WTC11 (cell line): Measurements from ENCODE around the gene TRMT112. TPM values are rescaled to one million over a fixed set of nuclear protein-coding genes. Genes with fewer than 3 reads are reported as not detected.

Experiments used
- ATAC-seq: fragments of 200-7000 bp; cut with Tn5 transposase; 2 replicates; pipeline ENCODE4 v1.10.0; 2021; ENCODE audit warnings: mild to moderate bottlenecking, moderate library complexity
- CTCF ChIA-PET: fragments of 300-600 bp; sonication (Branson Sonifier 250); formaldehyde crosslinking; loops from one replicate; lab custom pipeline; 2021; ENCODE audit warnings: antibody characterized with exemption; lab: Charles Lee
- POLR2A ChIA-PET: fragments of 350-600 bp; sonication (Branson Sonifier 250); formaldehyde crosslinking; loops from one replicate; lab custom pipeline; 2021; ENCODE audit warnings: antibody characterized with exemption; lab: Charles Lee
- DNase-seq: peaks from one replicate; pipeline ENCODE4 v3.0.0; 2021; ENCODE audit warnings: low spot score
- H3K27ac Mint-ChIP-seq: 2 replicates; pipeline ENCODE4 v1.8.0; 2021; ENCODE audit warnings: mixed read lengths
- H3K27me3 Mint-ChIP-seq: 2 replicates; pipeline ENCODE4 v1.8.0; 2021; ENCODE audit warnings: low read depth, mild to moderate bottlenecking, moderate library complexity, mixed read lengths
- H3K36me3 Mint-ChIP-seq: 2 replicates; pipeline ENCODE4 v1.8.0; 2021; ENCODE audit warnings: mixed read lengths
- H3K4me1 Mint-ChIP-seq: 2 replicates; pipeline ENCODE4 v1.8.0; 2022; ENCODE audit warnings: mixed read lengths
- H3K4me3 Mint-ChIP-seq: 2 replicates; pipeline ENCODE4 v1.8.0; 2021; ENCODE audit warnings: mild to moderate bottlenecking, moderate library complexity, mixed read lengths
- H3K9me3 Mint-ChIP-seq: 2 replicates; pipeline ENCODE4 v1.8.0; 2021; ENCODE audit warnings: mixed read lengths
- ESRRA ChIP-seq: sonication (generic); formaldehyde crosslinking; IDR thresholded peaks from 2 replicates; pipeline ENCODE4 v1.8.1; 2022; ENCODE audit warnings: mild to moderate bottlenecking, missing genetic modification reagents, borderline replicate concordance
- FOXP1 ChIP-seq: sonication (generic); formaldehyde crosslinking; IDR thresholded peaks from 2 replicates; pipeline ENCODE4 v1.8.0; 2022; ENCODE audit warnings: missing genetic modification reagents, mild to moderate bottlenecking, moderate library complexity, borderline replicate concordance
- JUN ChIP-seq: sonication (generic); formaldehyde crosslinking; IDR thresholded peaks from 2 replicates; pipeline ENCODE4 v1.8.0; 2023; ENCODE audit warnings: mild to moderate bottlenecking, missing genetic modification reagents
- MYBL2 ChIP-seq: sonication (generic); formaldehyde crosslinking; IDR thresholded peaks from 2 replicates; pipeline ENCODE4 v1.8.1; 2023; ENCODE audit warnings: mild to moderate bottlenecking, moderate library complexity, missing genetic modification reagents
- NFE2L1 ChIP-seq: sonication (generic); formaldehyde crosslinking; IDR thresholded peaks from 2 replicates; pipeline ENCODE4 v1.8.1; 2023; ENCODE audit warnings: missing genetic modification reagents
- OVOL2 ChIP-seq: fragments of 250-450 bp; sonication (Bioruptor Pico); IDR thresholded peaks from 2 replicates; pipeline ENCODE4 v1.9.0; 2021; ENCODE audit warnings: mild to moderate bottlenecking, borderline replicate concordance
- TCF7 ChIP-seq: sonication (generic); formaldehyde crosslinking; IDR thresholded peaks from 2 replicates; pipeline ENCODE4 v1.8.0; 2022; ENCODE audit warnings: mild to moderate bottlenecking, low read depth, missing genetic modification reagents, moderate library complexity
- TP53 ChIP-seq: sonication (generic); formaldehyde crosslinking; IDR thresholded peaks from 2 replicates; pipeline ENCODE4 v1.8.1; 2023; ENCODE audit warnings: mild to moderate bottlenecking, missing genetic modification reagents
- ZNF232 ChIP-seq: sonication (generic); formaldehyde crosslinking; IDR thresholded peaks from 2 replicates; pipeline ENCODE4 v1.8.0; 2022; ENCODE audit warnings: mild to moderate bottlenecking, missing genetic modification reagents
- ZNF317 ChIP-seq: sonication (generic); formaldehyde crosslinking; IDR thresholded peaks from 2 replicates; pipeline ENCODE4 v1.8.1; 2023; ENCODE audit warnings: low read depth, mild to moderate bottlenecking, moderate library complexity, missing genetic modification reagents, borderline replicate concordance
- ZNF396 ChIP-seq: fragments of 250-450 bp; sonication (Bioruptor Pico); IDR thresholded peaks from 2 replicates; pipeline ENCODE4 v1.8.0; 2021; ENCODE audit warnings: mild to moderate bottlenecking, moderate library complexity, borderline replicate concordance
- ZNF416 ChIP-seq: fragments of 250-450 bp; sonication (Bioruptor Pico); IDR thresholded peaks from 2 replicates; pipeline ENCODE4 v1.9.0; 2021; ENCODE audit warnings: mild to moderate bottlenecking, inconsistent platforms
- total RNA-seq: library from RNA; stranded (reverse); gene quantifications from 3 replicates; pipeline ENCODE4 v1.2.3, GENCODE V29; 2021
- TF ChIP-seq, protein P1 (sequence below): sonication (generic); formaldehyde crosslinking; IDR thresholded peaks from 2 replicates; pipeline ENCODE4 v1.8.1; 2023; ENCODE audit warnings: mild to moderate bottlenecking, missing genetic modification reagents, borderline replicate concordance
- TF ChIP-seq, protein P2 (sequence below): sonication (generic); formaldehyde crosslinking; IDR thresholded peaks from 2 replicates; pipeline ENCODE4 v1.8.1; 2022; ENCODE audit warnings: mild to moderate bottlenecking, missing genetic modification reagents, moderate library complexity, borderline replicate concordance
- TF ChIP-seq, protein P3 (sequence below): fragments of 250-450 bp; sonication (Bioruptor Pico); conservative IDR thresholded peaks from 2 replicates; pipeline ENCODE4 v1.9.0; 2021; ENCODE audit warnings: mild to moderate bottlenecking
- TF ChIP-seq, protein P4 (sequence below): fragments of 250-450 bp; sonication (Bioruptor Pico); IDR thresholded peaks from 2 replicates; pipeline ENCODE4 v1.8.0; 2021; ENCODE audit warnings: mild to moderate bottlenecking
- TF ChIP-seq, protein P5 (sequence below): sonication (generic); formaldehyde crosslinking; IDR thresholded peaks from 2 replicates; pipeline ENCODE4 v1.8.1; 2023; ENCODE audit warnings: mild to moderate bottlenecking, missing genetic modification reagents
- TF ChIP-seq, protein P6 (sequence below): sonication (generic); formaldehyde crosslinking; IDR thresholded peaks from 2 replicates; pipeline ENCODE4 v1.8.1; 2023; ENCODE audit warnings: mild to moderate bottlenecking, missing genetic modification reagents, moderate library complexity
- TF ChIP-seq, protein P7 (sequence below): fragments of 250-450 bp; sonication (Bioruptor Pico); IDR thresholded peaks from 2 replicates; pipeline ENCODE4 v1.9.0; 2021; ENCODE audit warnings: mild to moderate bottlenecking, borderline replicate concordance
- TF ChIP-seq, protein P8 (sequence below): fragments of 200-600 bp; IDR thresholded peaks from 2 replicates; pipeline ENCODE4 v1.8.0; 2022; ENCODE audit warnings: antibody characterized with exemption

Gene TRMT112
- total RNA-seq, 1 experiment from 2014 or later, result 285 TPM

DNA sequence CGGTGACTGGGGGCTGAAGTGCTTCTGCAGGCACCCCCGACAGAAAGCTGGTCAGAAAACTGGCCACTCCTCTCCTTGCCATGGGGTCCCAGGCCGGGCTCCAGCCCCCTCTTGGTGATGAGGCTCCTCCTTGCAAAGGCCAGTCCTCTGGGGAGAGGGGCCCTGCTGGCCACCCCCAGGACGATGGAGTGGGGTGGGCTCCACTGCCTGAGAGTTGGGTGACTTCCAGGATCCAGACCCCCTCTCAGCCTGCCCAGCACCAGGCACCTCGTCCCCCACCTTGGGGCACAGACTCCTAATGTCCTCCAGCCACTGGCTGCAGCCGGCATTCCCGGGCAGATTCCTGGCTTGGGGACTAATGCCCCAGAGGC, 41.2 kb upstream of the TRMT112 start:
- Mint-ChIP-seq H3K27ac (no peak overlapping the region), H3K36me3 (peaks cover 14% of the 10 kb centered on the region), H3K4me3 (peak overlapping the region; percentile 45), H3K4me1 (peaks cover 26% of the 10 kb centered on the region), H3K27me3 (no peaks in the 10 kb centered on the region), H3K9me3 (no peaks in the 10 kb centered on the region)
- ChIA-PET POLR2A (interaction anchor here (0.5 kb wide), 1 partner anchor 17 kb away, joined by 4 read pairs; no protein-coding TSS in a partner anchor), CTCF (interaction anchor here (1.9 to 6.9 kb wide), 4 partner anchors 13 to 207 kb away, joined by 5 to 140 read pairs (median 70); no protein-coding TSS in a partner anchor)
- DNase-seq (no peak), ATAC-seq (no peak)
- TF ChIP-seq, protein P1, sequence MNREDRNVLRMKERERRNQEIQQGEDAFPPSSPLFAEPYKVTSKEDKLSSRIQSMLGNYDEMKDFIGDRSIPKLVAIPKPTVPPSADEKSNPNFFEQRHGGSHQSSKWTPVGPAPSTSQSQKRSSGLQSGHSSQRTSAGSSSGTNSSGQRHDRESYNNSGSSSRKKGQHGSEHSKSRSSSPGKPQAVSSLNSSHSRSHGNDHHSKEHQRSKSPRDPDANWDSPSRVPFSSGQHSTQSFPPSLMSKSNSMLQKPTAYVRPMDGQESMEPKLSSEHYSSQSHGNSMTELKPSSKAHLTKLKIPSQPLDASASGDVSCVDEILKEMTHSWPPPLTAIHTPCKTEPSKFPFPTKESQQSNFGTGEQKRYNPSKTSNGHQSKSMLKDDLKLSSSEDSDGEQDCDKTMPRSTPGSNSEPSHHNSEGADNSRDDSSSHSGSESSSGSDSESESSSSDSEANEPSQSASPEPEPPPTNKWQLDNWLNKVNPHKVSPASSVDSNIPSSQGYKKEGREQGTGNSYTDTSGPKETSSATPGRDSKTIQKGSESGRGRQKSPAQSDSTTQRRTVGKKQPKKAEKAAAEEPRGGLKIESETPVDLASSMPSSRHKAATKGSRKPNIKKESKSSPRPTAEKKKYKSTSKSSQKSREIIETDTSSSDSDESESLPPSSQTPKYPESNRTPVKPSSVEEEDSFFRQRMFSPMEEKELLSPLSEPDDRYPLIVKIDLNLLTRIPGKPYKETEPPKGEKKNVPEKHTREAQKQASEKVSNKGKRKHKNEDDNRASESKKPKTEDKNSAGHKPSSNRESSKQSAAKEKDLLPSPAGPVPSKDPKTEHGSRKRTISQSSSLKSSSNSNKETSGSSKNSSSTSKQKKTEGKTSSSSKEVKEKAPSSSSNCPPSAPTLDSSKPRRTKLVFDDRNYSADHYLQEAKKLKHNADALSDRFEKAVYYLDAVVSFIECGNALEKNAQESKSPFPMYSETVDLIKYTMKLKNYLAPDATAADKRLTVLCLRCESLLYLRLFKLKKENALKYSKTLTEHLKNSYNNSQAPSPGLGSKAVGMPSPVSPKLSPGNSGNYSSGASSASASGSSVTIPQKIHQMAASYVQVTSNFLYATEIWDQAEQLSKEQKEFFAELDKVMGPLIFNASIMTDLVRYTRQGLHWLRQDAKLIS (CRISPR knock-in tag), result no peak
- TF ChIP-seq, protein P2, sequence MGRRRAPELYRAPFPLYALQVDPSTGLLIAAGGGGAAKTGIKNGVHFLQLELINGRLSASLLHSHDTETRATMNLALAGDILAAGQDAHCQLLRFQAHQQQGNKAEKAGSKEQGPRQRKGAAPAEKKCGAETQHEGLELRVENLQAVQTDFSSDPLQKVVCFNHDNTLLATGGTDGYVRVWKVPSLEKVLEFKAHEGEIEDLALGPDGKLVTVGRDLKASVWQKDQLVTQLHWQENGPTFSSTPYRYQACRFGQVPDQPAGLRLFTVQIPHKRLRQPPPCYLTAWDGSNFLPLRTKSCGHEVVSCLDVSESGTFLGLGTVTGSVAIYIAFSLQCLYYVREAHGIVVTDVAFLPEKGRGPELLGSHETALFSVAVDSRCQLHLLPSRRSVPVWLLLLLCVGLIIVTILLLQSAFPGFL, result no peak
- no peak for TF ChIP-seq TCF7
- TF ChIP-seq ZNF232 (CRISPR knock-in tag), result no peak
- no peak for TF ChIP-seq MYBL2 (CRISPR knock-in tag)
- TF ChIP-seq, protein P3, sequence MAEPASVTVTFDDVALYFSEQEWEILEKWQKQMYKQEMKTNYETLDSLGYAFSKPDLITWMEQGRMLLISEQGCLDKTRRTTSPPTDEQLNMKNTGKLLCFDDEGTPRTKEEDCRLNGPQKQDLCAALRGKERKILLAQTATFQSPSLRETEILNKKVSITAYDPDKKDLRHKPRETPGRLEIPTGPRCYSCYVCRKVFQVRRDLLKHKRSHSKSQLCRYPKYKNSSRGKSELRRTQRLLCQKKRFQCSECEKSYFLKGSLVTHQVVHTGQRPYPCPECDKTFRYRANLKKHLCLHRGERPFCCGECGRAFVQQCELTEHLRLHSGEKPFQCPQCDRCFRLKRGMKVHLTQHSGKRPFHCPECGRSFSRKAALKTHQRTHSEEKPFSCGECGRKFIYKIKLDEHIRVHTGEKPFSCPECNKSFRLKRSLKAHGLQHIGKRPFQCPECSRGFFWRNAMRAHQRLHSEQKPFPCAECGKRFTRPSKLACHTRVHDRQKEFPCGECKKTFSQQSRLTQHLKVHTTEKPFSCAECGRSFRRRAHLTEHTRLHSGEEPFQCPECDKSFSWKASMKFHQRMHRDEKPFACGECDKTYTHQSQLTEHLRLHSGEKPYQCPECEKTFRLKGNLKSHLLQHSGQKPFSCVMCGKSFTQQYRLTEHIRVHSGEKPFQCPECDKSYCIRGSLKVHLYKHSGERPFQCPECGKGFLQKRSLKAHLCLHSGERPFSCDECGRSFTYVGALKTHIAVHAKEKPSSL, result no peak
- TF ChIP-seq FOXP1, result no peak
- TF ChIP-seq OVOL2 (CRISPR knock-in tag), result no peak
- TF ChIP-seq TP53 (CRISPR knock-in tag), result no peak
- no peak for TF ChIP-seq ZNF396 (CRISPR knock-in tag)
- no peak for TF ChIP-seq JUN (CRISPR knock-in tag)
- TF ChIP-seq, protein P4, sequence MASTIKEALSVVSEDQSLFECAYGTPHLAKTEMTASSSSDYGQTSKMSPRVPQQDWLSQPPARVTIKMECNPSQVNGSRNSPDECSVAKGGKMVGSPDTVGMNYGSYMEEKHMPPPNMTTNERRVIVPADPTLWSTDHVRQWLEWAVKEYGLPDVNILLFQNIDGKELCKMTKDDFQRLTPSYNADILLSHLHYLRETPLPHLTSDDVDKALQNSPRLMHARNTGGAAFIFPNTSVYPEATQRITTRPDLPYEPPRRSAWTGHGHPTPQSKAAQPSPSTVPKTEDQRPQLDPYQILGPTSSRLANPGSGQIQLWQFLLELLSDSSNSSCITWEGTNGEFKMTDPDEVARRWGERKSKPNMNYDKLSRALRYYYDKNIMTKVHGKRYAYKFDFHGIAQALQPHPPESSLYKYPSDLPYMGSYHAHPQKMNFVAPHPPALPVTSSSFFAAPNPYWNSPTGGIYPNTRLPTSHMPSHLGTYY (CRISPR knock-in tag), result no peak
- no peak for TF ChIP-seq NFE2L1 (CRISPR knock-in tag)
- TF ChIP-seq, protein P5, sequence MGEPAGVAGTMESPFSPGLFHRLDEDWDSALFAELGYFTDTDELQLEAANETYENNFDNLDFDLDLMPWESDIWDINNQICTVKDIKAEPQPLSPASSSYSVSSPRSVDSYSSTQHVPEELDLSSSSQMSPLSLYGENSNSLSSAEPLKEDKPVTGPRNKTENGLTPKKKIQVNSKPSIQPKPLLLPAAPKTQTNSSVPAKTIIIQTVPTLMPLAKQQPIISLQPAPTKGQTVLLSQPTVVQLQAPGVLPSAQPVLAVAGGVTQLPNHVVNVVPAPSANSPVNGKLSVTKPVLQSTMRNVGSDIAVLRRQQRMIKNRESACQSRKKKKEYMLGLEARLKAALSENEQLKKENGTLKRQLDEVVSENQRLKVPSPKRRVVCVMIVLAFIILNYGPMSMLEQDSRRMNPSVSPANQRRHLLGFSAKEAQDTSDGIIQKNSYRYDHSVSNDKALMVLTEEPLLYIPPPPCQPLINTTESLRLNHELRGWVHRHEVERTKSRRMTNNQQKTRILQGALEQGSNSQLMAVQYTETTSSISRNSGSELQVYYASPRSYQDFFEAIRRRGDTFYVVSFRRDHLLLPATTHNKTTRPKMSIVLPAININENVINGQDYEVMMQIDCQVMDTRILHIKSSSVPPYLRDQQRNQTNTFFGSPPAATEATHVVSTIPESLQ (CRISPR knock-in tag), result no peak
- no peak for TF ChIP-seq ESRRA (CRISPR knock-in tag)
- TF ChIP-seq, protein P6, sequence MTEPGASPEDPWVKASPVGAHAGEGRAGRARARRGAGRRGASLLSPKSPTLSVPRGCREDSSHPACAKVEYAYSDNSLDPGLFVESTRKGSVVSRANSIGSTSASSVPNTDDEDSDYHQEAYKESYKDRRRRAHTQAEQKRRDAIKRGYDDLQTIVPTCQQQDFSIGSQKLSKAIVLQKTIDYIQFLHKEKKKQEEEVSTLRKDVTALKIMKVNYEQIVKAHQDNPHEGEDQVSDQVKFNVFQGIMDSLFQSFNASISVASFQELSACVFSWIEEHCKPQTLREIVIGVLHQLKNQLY (CRISPR knock-in tag), result no peak
- no peak for TF ChIP-seq ZNF416
- no peak for TF ChIP-seq ZNF317 (CRISPR knock-in tag)
- TF ChIP-seq, protein P7, sequence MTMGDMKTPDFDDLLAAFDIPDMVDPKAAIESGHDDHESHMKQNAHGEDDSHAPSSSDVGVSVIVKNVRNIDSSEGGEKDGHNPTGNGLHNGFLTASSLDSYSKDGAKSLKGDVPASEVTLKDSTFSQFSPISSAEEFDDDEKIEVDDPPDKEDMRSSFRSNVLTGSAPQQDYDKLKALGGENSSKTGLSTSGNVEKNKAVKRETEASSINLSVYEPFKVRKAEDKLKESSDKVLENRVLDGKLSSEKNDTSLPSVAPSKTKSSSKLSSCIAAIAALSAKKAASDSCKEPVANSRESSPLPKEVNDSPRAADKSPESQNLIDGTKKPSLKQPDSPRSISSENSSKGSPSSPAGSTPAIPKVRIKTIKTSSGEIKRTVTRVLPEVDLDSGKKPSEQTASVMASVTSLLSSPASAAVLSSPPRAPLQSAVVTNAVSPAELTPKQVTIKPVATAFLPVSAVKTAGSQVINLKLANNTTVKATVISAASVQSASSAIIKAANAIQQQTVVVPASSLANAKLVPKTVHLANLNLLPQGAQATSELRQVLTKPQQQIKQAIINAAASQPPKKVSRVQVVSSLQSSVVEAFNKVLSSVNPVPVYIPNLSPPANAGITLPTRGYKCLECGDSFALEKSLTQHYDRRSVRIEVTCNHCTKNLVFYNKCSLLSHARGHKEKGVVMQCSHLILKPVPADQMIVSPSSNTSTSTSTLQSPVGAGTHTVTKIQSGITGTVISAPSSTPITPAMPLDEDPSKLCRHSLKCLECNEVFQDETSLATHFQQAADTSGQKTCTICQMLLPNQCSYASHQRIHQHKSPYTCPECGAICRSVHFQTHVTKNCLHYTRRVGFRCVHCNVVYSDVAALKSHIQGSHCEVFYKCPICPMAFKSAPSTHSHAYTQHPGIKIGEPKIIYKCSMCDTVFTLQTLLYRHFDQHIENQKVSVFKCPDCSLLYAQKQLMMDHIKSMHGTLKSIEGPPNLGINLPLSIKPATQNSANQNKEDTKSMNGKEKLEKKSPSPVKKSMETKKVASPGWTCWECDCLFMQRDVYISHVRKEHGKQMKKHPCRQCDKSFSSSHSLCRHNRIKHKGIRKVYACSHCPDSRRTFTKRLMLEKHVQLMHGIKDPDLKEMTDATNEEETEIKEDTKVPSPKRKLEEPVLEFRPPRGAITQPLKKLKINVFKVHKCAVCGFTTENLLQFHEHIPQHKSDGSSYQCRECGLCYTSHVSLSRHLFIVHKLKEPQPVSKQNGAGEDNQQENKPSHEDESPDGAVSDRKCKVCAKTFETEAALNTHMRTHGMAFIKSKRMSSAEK (CRISPR knock-in tag), result no peak
- TF ChIP-seq, protein P8, sequence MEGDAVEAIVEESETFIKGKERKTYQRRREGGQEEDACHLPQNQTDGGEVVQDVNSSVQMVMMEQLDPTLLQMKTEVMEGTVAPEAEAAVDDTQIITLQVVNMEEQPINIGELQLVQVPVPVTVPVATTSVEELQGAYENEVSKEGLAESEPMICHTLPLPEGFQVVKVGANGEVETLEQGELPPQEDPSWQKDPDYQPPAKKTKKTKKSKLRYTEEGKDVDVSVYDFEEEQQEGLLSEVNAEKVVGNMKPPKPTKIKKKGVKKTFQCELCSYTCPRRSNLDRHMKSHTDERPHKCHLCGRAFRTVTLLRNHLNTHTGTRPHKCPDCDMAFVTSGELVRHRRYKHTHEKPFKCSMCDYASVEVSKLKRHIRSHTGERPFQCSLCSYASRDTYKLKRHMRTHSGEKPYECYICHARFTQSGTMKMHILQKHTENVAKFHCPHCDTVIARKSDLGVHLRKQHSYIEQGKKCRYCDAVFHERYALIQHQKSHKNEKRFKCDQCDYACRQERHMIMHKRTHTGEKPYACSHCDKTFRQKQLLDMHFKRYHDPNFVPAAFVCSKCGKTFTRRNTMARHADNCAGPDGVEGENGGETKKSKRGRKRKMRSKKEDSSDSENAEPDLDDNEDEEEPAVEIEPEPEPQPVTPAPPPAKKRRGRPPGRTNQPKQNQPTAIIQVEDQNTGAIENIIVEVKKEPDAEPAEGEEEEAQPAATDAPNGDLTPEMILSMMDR, result no peak
- TF ChIP-seq, all 79 proteins: peak for 0
